DND-41 (cell line): ENCODE results near the gene EREG.

Source experiments
- EZH2 ChIP-seq: IDR thresholded peaks from 3 replicates; pipeline ENCODE4 v1.6.1; 2012; ENCODE audit warnings: borderline replicate concordance, low read depth, mild to moderate bottlenecking, moderate library complexity, low read length, inconsistent platforms; ENCODE audit not compliant: severe bottlenecking
- TF ChIP-seq, protein P1 (sequence below): IDR thresholded peaks from 2 replicates; pipeline ENCODE4 v1.5.1; 2012; ENCODE audit warnings: borderline replicate concordance, low read length, moderate library complexity, mild to moderate bottlenecking; ENCODE audit not compliant: poor library complexity, severe bottlenecking; ENCODE audit errors: extremely low read depth

DNA sequence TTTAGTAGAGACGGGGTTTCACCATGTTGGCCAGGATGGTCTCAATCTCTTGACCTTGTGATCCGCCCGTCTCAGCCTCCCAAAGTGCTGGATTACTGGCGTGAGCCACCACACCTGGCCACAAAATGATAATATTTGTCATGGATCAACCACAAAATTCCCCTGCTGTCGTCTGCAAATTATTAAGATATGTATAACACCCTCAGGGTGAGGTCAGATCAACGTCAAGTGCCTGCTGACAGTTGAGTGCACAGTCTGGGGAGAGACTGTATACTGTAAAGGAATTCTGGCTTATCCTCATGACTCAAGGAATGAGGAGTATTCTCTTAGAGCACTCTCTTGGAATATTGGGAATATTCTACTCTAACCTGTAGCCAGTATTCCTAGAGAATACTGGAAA is 45.5 kb upstream of the EREG start:
- TF ChIP-seq, protein P1, sequence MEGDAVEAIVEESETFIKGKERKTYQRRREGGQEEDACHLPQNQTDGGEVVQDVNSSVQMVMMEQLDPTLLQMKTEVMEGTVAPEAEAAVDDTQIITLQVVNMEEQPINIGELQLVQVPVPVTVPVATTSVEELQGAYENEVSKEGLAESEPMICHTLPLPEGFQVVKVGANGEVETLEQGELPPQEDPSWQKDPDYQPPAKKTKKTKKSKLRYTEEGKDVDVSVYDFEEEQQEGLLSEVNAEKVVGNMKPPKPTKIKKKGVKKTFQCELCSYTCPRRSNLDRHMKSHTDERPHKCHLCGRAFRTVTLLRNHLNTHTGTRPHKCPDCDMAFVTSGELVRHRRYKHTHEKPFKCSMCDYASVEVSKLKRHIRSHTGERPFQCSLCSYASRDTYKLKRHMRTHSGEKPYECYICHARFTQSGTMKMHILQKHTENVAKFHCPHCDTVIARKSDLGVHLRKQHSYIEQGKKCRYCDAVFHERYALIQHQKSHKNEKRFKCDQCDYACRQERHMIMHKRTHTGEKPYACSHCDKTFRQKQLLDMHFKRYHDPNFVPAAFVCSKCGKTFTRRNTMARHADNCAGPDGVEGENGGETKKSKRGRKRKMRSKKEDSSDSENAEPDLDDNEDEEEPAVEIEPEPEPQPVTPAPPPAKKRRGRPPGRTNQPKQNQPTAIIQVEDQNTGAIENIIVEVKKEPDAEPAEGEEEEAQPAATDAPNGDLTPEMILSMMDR = no peak
- no peak for TF ChIP-seq EZH2
